Breast epithelium (tissue), 3 donors: ENCODE data around the gene ANO7.

Experiments
- CTCF ChIP-seq, 3 donors: fragments of 450-650 bp; IDR thresholded peaks; one replicate each; pipeline ENCODE4 v1.5.1; 2016 to 2017; ENCODE audit warnings: antibody characterized with exemption in 3 of 3, mild to moderate bottlenecking in 3 of 3, moderate library complexity in 3 of 3
- POLR2A ChIP-seq: fragments of 450-650 bp; IDR thresholded peaks from one replicate; pipeline ENCODE4 v1.6.1; 2016; ENCODE audit warnings: antibody characterized with exemption, mild to moderate bottlenecking, moderate library complexity
- POLR2AphosphoS5 ChIP-seq, 3 donors: sonication (generic); formaldehyde crosslinking; IDR thresholded peaks; one replicate each; pipeline ENCODE4 v1.6.1; 2017; ENCODE audit warnings: antibody characterized with exemption in 3 of 3

DNA sequence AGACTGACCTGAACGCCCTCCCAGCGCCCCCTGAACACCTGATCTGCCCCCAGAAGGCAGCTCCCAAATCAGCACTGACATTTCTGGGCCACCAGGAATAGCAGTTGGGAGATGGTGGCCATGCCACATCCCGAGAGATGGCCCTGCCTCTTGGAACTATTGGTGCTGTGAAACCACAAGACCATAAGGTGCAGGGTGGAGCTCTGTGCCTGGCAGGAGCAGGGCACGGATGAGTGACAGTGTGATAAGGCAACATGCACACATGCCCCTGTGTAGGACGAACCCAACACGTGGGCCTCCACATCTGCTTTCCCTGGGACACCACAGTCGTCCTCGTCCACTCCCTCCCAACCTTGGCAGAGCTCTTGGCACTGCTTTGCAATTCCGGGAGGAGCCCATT lies 26.9 kb downstream of the ANO7 start:
- no peak for TF ChIP-seq CTCF (IDR thresholded peaks at IDR 0.05)
- no peak for TF ChIP-seq POLR2AphosphoS5 (IDR thresholded peaks at IDR 0.05)
- no peak for TF ChIP-seq POLR2A
